DMS114 treated with DMSO at 0.1 percent for 48 hours (cell line): ENCODE measurements around the gene PGAM2.

Experiments
- DNase-seq: peaks from one replicate; lab custom pipeline; 2025; ENCODE audit not compliant: unreplicated experiment; lab: John Stamatoyannopoulos, UW

Gene PGAM2

DNA sequence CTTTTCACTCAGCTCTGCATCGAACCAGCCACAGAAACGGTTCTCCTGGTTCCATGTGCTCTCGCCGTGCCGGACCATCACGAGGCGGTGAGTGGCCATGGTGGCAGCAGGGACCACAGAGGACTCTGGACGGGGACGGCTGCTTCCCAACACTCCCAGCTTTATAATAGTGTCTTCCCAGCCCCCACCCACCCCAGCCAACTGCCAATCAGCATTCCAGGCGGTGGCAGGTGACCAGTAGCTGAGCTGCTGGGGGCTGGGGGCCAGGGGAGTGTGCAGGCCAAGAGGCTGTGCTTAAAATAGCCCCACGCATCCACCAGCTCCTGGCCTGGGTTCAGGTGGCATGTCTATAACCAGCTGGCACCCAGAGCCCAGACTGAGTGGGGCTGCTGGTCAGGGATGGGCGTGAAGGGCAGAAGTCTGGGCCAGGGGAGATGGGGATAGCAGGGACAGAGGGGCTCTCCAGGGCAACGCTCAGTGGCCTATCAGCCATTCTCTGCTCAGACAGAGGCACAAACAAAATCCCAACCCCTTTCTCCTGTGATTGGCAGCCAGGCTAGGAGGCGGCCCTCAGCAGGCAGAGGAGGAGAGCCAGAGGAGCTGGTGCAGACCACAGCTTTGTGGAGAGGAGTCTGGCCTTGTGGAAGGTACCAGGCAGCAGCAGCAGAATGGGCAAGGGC, at the start of gene PGAM2:
PGAM2 (minus strand) TSS at position 137 of the 680 bp plus-strand sequence; CDS start at position 99, 38 bp downstream.
- DNase-seq: no peak

DNA sequence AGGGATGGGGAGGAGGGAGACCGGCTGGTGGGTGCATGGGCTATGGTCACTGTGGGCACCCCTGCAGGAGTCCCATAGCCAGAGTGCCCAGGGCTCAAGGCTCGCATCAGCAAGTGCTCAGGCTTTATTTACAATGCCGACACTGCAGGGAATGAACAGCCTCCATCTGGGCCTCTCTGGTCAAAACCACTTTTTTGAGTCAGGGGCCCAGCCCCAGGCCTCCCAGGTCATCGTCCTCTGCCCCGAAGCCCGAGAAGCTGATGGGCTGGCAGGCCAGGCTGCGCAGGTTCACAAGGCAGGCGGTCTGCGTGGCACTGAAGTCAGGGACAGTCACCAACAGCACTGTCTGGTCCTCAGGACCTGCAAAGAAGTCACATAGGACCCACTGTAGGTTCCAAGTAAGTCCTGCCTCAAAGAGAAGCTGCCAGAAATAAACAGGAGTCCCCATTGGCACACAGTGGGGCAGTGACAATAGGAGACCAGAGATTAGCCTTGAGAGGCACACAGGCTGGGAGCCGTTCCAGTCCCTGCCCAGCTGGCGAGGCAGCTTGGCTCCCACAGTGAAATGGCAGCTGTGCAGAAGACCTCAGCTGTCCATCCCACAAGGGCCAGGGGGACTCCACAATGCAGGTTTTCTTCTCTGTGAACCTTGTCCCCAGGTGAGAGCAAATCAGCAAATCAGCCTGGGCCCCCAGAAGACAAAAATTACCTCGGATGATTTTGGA, 49.4 kb upstream of the PGAM2 start:
- no peak for DNase-seq

DNA sequence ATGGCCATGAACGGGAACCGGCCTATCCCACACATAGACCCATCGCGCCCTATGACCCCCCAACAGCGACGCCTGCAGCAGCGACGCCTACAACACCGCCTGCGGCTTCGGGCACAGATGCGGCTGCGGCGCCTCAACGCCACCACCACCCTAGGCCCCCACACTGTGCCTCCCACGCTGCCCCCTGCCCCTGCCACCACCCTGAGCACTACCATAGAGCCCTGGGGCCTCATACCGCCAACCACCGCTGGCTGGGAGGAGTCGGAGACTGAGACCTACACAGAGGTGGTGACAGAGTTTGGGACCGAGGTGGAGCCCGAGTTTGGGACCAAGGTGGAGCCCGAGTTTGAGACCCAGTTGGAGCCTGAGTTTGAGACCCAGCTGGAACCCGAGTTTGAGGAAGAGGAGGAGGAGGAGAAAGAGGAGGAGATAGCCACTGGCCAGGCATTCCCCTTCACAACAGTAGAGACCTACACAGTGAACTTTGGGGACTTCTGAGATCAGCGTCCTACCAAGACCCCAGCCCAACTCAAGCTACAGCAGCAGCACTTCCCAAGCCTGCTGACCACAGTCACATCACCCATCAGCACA, 48.5 kb upstream of the PGAM2 start:
- DNase-seq: no peak

DNA sequence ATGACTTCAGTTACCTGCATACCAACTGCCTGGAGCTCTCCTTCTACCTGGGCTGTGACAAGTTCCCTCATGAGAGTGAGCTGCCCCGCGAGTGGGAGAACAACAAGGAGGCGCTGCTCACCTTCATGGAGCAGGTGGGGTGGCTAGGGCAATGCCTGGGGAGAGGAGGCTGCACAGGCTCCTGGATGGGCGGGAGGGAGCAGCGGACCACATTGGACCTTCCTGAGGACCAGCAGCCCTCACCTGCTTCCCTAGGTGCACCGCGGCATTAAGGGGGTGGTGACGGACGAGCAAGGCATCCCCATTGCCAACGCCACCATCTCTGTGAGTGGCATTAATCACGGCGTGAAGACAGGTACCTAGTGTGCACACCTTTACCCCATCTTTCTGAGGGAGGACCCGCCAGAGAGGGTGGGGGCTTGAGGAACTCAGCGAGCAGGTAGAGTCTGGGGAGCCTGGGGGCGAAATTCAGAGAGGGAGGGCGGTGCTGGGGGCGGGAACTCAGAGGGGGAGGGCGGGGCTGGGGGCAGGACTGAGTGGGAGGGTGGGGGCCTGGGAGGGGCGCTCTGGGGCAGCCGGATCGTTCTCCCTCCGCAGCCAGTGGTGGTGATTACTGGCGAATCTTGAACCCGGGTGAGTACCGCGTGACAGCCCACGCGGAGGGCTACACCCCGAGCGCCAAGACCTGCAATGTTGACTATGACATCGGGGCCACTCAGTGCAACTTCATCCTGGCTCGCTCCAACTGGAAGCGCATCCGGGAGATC, 47.8 kb upstream of the PGAM2 start:
- no peak for DNase-seq

DNA sequence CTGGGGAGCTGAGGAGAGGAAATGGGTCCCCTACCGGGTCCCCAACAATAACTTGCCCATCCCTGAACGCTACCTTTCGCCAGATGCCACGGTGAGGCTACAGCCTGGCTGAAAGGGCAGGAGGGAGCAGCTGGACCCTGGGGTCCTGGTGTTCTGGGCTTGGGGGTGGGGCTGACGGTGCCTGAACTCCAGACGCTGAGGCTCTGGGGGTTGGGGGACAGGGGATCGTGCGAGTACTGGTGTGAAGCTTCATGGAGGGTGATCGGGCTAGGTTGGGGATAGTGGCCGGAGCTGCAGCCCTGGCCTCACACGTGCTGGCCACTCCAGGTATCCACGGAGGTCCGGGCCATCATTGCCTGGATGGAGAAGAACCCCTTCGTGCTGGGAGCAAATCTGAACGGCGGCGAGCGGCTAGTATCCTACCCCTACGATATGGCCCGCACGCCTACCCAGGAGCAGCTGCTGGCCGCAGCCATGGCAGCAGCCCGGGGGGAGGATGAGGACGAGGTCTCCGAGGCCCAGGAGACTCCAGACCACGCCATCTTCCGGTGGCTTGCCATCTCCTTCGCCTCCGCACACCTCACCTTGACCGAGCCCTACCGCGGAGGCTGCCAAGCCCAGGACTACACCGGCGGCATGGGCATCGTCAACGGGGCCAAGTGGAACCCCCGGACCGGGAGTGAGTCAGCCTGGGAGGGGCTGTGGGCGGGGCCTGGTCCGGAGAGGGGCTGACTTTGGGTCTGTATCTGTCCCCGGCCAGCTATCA, 47.0 kb upstream of the PGAM2 start:
- no peak for DNase-seq

DNA sequence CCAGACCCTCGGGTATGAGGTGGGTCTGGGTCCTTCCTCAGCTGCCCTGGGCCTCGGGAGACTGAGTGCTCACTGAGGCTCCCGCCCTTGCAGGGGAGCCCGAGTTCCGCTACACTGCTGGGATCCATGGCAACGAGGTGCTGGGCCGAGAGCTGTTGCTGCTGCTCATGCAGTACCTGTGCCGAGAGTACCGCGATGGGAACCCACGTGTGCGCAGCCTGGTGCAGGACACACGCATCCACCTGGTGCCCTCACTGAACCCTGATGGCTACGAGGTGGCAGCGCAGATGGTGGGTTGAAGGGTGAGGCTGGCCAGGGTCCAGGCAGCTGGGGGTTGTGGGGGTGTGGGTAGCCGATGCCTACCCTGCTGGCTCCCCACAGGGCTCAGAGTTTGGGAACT, 46.4 kb upstream of the PGAM2 start:
- no peak for DNase-seq

DNA sequence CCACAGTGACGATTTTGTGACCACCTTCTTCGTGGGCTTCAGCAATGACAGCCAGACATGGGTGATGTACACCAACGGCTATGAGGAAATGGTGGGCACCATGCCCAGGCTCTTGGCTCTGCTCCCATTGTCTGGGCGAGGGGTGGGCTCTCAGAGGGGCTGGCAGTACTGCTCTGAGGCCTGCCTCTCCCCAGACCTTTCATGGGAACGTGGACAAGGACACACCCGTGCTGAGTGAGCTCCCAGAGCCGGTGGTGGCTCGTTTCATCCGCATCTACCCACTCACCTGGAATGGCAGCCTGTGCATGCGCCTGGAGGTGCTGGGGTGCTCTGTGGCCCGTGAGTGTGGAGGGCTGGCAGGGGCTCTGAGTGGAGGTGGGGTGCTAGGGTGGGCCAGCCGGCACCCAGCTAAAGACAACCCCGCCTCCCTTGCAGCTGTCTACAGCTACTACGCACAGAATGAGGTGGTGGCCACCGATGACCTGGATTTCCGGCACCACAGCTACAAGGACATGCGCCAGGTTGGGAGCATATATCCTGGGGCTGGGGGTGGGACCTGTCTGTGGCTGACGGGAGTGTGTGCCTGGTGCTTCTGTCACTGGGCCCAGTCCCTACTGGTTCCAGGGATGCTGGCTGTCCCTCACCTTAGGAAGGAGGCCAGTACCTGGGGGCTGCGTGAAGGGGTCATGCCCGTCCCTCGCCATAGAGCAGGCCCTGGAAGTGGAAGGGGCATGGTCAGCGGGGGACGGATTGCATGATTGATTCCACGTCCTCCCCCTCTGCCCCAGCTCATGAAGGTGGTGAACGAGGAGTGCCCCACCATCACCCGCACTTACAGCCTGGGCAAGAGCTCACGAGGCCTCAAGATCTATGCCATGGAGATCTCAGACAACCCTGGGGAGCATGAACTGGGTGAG, 45.6 kb upstream of the PGAM2 start:
- no peak for DNase-seq

DNA sequence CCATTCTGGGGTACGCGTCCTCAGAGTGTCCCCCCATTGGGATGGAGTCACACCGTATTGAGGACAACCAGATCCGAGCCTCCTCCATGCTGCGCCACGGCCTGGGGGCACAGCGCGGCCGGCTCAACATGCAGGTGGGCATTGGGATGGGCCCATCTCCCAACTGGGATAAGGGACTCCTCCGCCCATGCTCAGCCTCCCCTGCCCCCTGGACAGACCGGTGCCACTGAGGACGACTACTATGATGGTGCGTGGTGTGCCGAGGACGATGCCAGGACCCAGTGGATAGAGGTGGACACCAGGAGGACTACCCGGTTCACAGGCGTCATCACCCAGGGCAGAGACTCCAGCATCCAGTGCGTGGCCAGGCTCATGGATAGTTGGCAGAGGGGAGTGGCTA, 44.6 kb upstream of the PGAM2 start:
- no peak for DNase-seq

DNA sequence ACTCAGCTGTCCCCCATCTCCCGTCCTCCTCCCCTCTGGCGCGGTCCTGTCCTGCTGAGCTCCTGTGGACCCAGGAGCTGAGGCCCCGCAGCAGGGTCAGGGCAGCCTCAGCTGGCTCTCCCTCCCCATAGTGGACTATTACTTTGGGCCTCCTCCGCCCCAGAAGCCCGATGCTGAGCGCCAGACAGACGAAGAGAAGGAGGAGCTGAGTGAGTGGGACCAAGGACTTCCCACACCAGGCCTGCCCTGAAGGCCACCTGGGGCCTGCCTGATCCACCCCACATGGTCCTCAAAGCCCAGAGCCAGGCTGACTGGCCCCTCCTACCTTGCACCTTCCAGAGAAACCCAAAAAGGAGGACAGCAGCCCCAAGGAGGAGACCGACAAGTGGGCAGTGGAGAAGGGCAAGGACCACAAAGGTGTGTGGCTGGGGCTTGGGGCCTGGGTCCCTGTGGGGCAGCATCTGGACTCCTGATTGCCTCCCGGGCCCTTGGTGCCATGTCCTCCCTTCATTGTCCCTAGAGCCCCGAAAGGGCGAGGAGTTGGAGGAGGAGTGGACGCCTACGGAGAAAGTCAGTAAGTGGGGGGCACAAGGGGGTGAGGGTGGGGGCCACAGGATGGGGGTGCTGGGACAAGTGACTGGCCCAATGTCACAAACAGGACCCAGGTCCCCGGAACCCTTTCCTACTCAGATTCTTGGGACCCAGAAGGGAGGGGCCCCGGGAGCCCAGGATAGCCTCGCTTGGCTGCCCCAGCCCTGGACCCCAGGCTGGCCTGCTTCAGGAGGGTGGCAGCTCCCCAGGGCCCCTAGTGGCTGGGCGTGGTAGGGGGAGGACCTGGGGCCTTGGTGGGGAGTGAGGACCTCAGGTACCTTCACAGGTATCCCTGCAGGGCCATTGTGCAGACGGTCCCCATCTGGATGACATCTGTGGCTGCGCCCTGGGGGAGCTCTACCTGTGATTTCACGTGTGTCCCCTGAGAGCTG, 43.7 kb upstream of the PGAM2 start:
- no peak for DNase-seq

DNA sequence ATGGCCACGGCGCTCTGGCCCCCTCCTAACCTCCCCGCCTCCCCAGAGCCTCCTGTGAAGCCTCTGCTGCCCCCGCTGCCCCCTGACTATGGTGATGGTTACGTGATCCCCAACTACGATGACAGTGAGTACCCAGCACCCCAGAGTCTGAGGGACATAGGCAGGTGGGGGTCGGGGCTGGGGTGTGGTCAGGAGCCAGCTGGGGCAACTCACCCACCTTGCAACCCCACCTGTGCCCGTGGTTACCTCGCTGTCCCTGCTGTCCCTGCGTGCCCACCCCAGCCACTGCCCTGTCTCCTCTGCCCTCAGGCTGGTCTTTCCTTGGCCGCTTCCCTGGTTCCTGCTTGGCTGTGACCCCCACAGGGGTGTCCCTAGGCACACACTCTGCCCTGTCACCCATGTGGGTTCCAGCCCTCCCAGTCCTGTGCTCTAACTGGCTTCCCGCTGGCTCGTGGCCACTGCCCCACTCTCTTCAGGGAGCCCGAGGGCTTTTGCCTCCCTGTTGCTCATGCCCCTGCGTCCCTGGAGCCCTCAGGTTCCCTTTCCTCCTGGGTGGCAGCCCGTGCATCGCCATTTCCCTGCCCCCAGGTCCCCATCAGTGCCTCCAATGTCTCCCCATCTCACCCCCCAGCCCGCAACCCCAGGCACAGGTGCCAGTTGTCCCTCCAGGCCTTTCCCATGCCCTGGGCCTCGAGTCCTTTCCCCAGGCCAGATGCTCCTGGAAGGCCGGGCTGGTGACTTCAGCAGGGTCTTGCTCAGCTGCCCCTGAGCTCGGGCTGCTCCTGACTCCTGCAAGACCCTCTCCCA, 42.8 kb upstream of the PGAM2 start:
- no peak for DNase-seq

DNA sequence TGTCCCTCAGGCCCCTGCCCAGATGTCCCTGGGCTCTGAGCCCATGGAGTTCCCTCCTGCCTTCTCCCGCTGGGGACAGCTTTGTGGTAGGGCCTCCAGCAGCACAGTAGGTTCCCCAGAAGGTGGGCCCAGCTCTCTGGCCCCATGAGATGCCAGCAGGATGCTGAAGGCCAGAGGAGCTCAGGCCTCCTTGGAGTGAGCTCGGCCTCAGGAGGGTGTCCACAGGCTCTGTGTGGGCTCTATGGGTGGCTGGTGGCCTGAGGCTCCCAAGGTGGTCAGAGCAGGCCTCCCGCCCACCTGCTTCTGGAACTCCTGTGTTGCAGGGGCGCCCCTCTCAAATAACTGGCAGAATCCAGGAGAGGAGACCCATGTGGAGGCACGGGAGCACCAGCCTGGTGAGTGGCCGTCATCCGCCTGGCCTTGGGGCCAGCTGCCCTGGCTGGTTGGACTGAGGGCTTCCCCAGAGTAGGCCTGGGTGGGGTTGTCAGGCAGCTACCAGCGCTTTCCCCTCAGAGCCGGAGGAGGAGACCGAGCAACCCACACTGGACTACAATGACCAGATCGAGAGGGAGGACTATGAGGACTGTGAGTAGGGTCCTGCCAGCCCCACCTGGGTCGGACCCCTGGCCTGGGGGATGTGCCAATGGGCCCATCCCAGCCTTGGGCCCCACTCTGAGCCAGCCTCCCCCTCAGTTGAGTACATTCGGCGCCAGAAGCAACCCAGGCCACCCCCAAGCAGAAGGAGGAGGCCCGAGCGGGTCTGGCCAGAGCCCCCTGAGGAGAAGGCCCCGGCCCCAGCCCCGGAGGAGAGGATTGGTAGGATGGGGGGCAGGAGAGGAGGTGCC, 42.0 kb upstream of the PGAM2 start:
- no peak for DNase-seq

DNA sequence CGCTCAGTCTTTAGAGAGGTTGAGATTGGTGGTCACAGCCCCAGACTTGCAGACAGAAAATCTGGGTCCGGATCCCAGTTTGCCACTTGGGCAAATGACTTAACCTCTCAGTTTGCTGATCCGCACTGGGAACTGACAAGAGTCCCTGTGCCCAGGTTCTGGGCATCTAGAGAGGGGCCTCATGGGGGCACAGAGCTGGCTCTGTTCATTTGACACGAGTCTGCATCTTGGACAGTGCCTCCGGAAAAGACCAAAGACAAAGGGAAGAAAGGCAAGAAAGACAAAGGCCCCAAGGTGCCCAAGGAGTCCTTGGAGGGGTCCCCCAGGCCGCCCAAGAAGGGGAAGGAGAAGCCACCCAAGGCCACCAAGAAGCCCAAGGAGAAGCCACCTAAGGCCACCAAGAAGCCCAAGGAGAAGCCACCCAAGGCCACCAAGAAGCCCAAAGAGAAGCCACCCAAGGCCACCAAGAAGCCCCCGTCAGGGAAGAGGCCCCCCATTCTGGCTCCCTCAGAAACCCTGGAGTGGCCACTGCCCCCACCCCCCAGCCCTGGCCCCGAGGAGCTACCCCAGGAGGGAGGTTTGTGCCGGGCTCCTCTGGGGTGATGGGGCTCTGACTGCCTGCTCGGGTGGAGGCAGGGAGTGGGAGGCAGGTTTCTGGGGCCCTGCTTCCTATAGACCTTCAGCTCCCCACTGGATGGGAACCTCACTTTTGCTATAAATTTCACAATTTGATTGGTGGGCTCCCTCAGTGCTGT, 41.1 kb upstream of the PGAM2 start:
- DNase-seq: no peak

DNA sequence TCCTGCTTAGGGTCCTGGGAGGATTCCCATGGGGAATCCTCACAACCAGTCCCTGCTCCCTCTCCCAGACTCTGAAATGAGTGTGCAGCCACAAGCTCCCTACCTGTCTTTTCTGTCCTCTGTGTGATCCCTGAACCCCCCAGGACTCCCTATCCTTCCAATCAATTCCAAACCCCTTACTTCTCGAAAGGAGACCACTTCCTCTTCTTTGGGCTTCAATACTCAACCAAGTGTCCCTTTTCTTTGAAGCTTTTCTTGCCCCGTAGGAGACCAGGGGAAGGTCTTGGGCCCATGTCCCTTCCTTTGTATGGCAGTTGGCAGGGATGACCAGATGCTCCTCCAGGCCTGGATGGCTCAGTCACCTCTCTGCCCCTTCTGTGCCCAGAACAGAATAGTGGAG, 40.5 kb upstream of the PGAM2 start:
- DNase-seq: no peak

DNA sequence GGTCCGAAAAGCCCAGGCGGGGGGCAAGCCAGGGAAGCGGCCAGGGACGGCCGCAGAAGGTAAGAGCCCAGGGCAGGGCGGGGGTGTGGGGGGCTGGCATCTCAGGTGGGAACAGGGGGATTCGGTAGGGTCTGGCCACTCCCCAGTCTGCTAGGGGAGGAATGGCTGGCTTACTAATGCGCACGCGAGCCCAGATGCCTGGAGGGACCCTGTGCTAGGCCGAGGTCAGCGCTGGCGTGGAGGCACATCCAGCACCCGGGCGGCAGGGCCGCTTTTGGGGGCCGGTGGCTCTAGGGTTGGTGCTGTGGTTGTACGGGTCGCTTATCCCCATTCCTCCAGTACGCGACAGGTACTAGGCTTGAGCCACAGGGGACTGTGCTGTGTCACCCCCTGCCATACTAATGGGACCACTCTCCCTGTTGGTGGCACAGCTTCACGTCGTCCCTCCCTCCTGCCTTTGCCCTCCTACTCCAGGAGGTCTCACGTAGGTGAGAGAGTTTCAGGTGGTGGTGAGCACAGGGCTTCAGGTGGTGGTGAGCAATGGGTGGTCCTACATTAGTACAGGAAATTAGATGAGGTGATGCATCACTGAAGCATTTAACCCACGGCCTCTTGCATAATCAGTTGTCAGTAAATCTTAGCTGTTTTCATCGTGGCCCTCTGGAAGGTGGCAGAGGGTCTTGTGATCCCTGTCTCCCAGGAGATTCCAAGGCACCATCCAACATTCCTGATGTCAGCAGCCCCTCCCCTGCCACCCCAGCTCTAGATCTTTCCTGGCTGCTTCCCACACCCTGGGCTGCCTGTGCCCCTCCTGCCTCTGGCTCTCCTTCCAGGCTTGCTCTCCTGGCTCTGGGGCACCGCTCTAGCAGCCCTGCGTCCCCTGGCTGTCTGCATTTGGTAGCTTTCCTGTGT, 39.7 kb upstream of the PGAM2 start:
- no peak for DNase-seq
